Measurements from ENCODE around the gene PRIM1. TPM values are rescaled to one million over a fixed set of nuclear protein-coding genes. Genes with fewer than 3 reads are reported as not detected.

Gene PRIM1
- total and polyA plus RNA-seq, 2 of the 13 experiments (the other 11 are each of a cell fraction or from before 2014, with no cell fraction given) = 30.0 to 47.3 TPM

DNA sequence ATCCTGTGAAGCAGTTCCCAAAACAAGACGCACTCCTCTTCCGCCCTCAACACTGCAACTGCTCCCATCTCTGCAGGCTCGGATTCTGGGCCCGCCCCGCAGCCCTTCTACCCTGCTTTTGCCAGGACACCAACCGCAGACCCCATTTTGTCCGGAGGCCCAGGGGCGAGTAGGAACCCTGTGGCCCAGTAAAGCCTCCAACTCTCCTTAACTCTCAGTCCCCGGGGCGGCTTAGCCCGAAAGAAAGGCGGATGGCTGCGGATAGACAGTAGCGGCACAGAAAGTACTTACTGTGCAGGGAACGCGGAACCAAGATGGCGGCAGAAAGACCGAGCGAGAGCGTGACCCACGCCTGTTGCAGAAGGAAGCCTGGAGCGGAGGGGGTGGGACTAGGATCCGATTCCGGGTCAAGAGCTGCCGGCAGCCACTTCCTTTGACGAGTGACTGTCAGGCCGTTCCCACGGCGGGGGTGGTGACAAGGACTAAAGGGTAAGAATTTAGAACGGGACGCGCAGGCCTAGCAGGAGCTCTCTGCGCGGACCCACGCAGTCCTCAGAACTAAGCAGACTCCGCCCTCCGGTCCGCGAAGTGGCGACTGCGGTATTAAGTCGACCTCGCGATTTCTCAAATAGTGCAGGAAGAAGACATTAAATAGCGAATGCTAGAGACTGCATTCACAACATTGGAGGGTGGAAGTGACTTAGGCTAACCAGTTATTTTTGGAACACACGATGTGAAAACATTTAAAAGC, 27.0 kb downstream of the PRIM1 start, which contains the start of gene NACA (continued):
- no peak for TF ChIP-seq XBP1 (CRISPR knock-in tag; IDR thresholded peaks at IDR 0.05)
- TF ChIP-seq, protein P1, sequence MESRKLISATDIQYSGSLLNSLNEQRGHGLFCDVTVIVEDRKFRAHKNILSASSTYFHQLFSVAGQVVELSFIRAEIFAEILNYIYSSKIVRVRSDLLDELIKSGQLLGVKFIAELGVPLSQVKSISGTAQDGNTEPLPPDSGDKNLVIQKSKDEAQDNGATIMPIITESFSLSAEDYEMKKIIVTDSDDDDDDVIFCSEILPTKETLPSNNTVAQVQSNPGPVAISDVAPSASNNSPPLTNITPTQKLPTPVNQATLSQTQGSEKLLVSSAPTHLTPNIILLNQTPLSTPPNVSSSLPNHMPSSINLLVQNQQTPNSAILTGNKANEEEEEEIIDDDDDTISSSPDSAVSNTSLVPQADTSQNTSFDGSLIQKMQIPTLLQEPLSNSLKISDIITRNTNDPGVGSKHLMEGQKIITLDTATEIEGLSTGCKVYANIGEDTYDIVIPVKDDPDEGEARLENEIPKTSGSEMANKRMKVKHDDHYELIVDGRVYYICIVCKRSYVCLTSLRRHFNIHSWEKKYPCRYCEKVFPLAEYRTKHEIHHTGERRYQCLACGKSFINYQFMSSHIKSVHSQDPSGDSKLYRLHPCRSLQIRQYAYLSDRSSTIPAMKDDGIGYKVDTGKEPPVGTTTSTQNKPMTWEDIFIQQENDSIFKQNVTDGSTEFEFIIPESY (CRISPR knock-in tag; IDR thresholded peaks at IDR 0.05) = peak; percentile 6; the same call in 1 of the 2 replicates
- TF ChIP-seq, protein P2, sequence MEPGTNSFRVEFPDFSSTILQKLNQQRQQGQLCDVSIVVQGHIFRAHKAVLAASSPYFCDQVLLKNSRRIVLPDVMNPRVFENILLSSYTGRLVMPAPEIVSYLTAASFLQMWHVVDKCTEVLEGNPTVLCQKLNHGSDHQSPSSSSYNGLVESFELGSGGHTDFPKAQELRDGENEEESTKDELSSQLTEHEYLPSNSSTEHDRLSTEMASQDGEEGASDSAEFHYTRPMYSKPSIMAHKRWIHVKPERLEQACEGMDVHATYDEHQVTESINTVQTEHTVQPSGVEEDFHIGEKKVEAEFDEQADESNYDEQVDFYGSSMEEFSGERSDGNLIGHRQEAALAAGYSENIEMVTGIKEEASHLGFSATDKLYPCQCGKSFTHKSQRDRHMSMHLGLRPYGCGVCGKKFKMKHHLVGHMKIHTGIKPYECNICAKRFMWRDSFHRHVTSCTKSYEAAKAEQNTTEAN (CRISPR knock-in tag; conservative IDR thresholded peaks at IDR 0.05) = no peak
- peak; percentile 78 for TF ChIP-seq GATAD2A (CRISPR knock-in tag; IDR thresholded peaks at IDR 0.05)
- TF ChIP-seq, protein P3, sequence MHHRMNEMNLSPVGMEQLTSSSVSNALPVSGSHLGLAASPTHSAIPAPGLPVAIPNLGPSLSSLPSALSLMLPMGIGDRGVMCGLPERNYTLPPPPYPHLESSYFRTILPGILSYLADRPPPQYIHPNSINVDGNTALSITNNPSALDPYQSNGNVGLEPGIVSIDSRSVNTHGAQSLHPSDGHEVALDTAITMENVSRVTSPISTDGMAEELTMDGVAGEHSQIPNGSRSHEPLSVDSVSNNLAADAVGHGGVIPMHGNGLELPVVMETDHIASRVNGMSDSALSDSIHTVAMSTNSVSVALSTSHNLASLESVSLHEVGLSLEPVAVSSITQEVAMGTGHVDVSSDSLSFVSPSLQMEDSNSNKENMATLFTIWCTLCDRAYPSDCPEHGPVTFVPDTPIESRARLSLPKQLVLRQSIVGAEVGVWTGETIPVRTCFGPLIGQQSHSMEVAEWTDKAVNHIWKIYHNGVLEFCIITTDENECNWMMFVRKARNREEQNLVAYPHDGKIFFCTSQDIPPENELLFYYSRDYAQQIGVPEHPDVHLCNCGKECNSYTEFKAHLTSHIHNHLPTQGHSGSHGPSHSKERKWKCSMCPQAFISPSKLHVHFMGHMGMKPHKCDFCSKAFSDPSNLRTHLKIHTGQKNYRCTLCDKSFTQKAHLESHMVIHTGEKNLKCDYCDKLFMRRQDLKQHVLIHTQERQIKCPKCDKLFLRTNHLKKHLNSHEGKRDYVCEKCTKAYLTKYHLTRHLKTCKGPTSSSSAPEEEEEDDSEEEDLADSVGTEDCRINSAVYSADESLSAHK (CRISPR knock-in tag; IDR thresholded peaks at IDR 0.05; ENCODE audit: borderline replicate concordance) = no peak
- peak; percentile 89 for TF ChIP-seq ZNF792 (CRISPR knock-in tag; IDR thresholded peaks at IDR 0.05)
- TF ChIP-seq ZBTB7B (CRISPR knock-in tag; IDR thresholded peaks at IDR 0.05) = peak; percentile 65; the same call in 1 of the 2 replicates
- peak; percentile 69; the same call in 1 of the 2 replicates for TF ChIP-seq ZNF775 (CRISPR knock-in tag; IDR thresholded peaks at IDR 0.05; ENCODE audit: borderline replicate concordance)
- TF ChIP-seq RORA (CRISPR knock-in tag; IDR thresholded peaks at IDR 0.05) = no peak
- peak; percentile 78; the same call in 1 of the 2 replicates for TF ChIP-seq ISL2 (CRISPR knock-in tag; IDR thresholded peaks at IDR 0.05)
- peak; percentile 95 for TF ChIP-seq ZNF878 (CRISPR knock-in tag; IDR thresholded peaks at IDR 0.05)
- peak; percentile 60; the same call in 1 of the 2 replicates for TF ChIP-seq ZNF264 (CRISPR knock-in tag; IDR thresholded peaks at IDR 0.05)
- TF ChIP-seq GABPA (IDR thresholded peaks at IDR 0.05; ENCODE audit: low read depth, low read length) = peak; percentile 95
- peak; percentile 99 for TF ChIP-seq GABPA (CRISPR knock-in tag; IDR thresholded peaks at IDR 0.05; ENCODE audit: low read depth)
- peak; percentile 93 for TF ChIP-seq ZNF501 (CRISPR knock-in tag; IDR thresholded peaks at IDR 0.05)
- no peak for TF ChIP-seq EEA1 (CRISPR knock-in tag; IDR thresholded peaks at IDR 0.05; ENCODE audit: borderline replicate concordance)
- no peak for TF ChIP-seq ZFP37 (CRISPR knock-in tag; IDR thresholded peaks at IDR 0.05; ENCODE audit: borderline replicate concordance)
- peak; percentile 97 for TF ChIP-seq MXI1 (IDR thresholded peaks at IDR 0.05; ENCODE audit: borderline replicate concordance, low read depth, low read length)
- TF ChIP-seq ZNF12 (CRISPR knock-in tag; IDR thresholded peaks at IDR 0.05) = peak; percentile 40; the same call in 1 of the 2 replicates
- no peak for TF ChIP-seq SP1 (IDR thresholded peaks at IDR 0.05)
- TF ChIP-seq SP1 (CRISPR knock-in tag; IDR thresholded peaks at IDR 0.05) = peak; percentile 69
- peak; percentile 74; the same call in 1 of the 2 replicates for TF ChIP-seq MED13 (CRISPR knock-in tag; IDR thresholded peaks at IDR 0.05)
- peak; percentile 4; the same call in 1 of the 2 replicates for TF ChIP-seq ETV6 (CRISPR knock-in tag; conservative IDR thresholded peaks at IDR 0.05)
- TF ChIP-seq, protein P4, sequence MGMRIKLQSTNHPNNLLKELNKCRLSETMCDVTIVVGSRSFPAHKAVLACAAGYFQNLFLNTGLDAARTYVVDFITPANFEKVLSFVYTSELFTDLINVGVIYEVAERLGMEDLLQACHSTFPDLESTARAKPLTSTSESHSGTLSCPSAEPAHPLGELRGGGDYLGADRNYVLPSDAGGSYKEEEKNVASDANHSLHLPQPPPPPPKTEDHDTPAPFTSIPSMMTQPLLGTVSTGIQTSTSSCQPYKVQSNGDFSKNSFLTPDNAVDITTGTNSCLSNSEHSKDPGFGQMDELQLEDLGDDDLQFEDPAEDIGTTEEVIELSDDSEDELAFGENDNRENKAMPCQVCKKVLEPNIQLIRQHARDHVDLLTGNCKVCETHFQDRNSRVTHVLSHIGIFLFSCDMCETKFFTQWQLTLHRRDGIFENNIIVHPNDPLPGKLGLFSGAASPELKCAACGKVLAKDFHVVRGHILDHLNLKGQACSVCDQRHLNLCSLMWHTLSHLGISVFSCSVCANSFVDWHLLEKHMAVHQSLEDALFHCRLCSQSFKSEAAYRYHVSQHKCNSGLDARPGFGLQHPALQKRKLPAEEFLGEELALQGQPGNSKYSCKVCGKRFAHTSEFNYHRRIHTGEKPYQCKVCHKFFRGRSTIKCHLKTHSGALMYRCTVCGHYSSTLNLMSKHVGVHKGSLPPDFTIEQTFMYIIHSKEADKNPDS (CRISPR knock-in tag; IDR thresholded peaks at IDR 0.05) = no peak
- TF ChIP-seq ZNF547 (CRISPR knock-in tag; IDR thresholded peaks at IDR 0.05) = 0 out of 2 replicates have a peak, but pooled peaks have one; percentile 29
